Measurements from ENCODE around the gene LCN12. TPM values are rescaled to one million over a fixed set of nuclear protein-coding genes. Genes with fewer than 3 reads are reported as not detected.

Gene LCN12
- total RNA-seq, 1 experiment from 2014 or later = not detected

- POLR2A ChIA-PET (ENCODE audit: low non-redundant PET) = no interaction called here
- intact Hi-C loops (cut with micrococcal nuclease; ENCODE audit: unreplicated experiment) = no loop called here
- Histone ChIP-seq H3K27me3 (replicated peaks; ENCODE audit: insufficient read depth, low read depth, low read length, poor library complexity) (no peaks in the 10 kb centered on the region), H3K36me3 (ENCODE audit: insufficient read depth, low read length, poor library complexity, severe bottlenecking) (no peaks in the 10 kb centered on the region), H3K4me3 (ENCODE audit: low read depth, low read length, poor library complexity, severe bottlenecking) (no peak overlapping the region), H3K27ac (ENCODE audit: low read depth, low read length, poor library complexity, severe bottlenecking) (no peak overlapping the region), H3K9me3 (ENCODE audit: low read depth, low read length, poor library complexity, severe bottlenecking) (no peaks in the 10 kb centered on the region), H3K4me1 (ENCODE audit: insufficient read depth, low read length, poor library complexity, severe bottlenecking) (no peaks in the 10 kb centered on the region)
- no TSS peak for BruUV-seq (replicated peaks)
- DNase-seq (ENCODE audit: low spot score) = no peak
- no peak for TF ChIP-seq EZH2 (IDR thresholded peaks at IDR 0.05; ENCODE audit: borderline replicate concordance, low read depth, low read length, poor library complexity, severe bottlenecking)
- no peak for TF ChIP-seq CTCF (conservative IDR thresholded peaks at IDR 0.05; ENCODE audit: low read depth, low read length)
- CTCF ChIA-PET = no interaction called here
Measured at GRCh38 chr9:136952876-136953770, 1.1 kb downstream of the LCN12 start.

GRCh38 chr9:136953771-136954269, 1.7 kb downstream of the LCN12 start:
- H3K4me1 ChIP-seq (ENCODE audit: insufficient read depth, low read length, poor library complexity, severe bottlenecking) = no peaks in the 10 kb centered on the region
- no peak overlapping the region for H3K4me3 ChIP-seq (ENCODE audit: low read depth, low read length, poor library complexity, severe bottlenecking)
- H3K27me3 ChIP-seq (replicated peaks; ENCODE audit: insufficient read depth, low read depth, low read length, poor library complexity) = no peaks in the 10 kb centered on the region
- no TSS peak for BruUV-seq (replicated peaks)
- no peaks in the 10 kb centered on the region for H3K36me3 ChIP-seq (ENCODE audit: insufficient read depth, low read length, poor library complexity, severe bottlenecking)
- no peak overlapping the region for H3K27ac ChIP-seq (ENCODE audit: low read depth, low read length, poor library complexity, severe bottlenecking)
- no peak for DNase-seq (ENCODE audit: low spot score)
- no peaks in the 10 kb centered on the region for H3K9me3 ChIP-seq (ENCODE audit: low read depth, low read length, poor library complexity, severe bottlenecking)
- intact Hi-C loops (cut with micrococcal nuclease; ENCODE audit: unreplicated experiment) = no loop called here
- ChIA-PET POLR2A (ENCODE audit: low non-redundant PET) (no interaction called here), CTCF (no interaction called here)
- TF ChIP-seq EZH2 (IDR thresholded peaks at IDR 0.05; ENCODE audit: borderline replicate concordance, low read depth, low read length, poor library complexity, severe bottlenecking) = no peak
- no peak for TF ChIP-seq CTCF (conservative IDR thresholded peaks at IDR 0.05; ENCODE audit: low read depth, low read length)

- DNase-seq (ENCODE audit: low spot score) = no peak
Measured at GRCh38 chr9:136954270-136955083, 2.4 kb downstream of the LCN12 start.

More at GRCh38 chr9:136954270-136955083, 2.4 kb downstream of the LCN12 start:
- intact Hi-C loops (cut with micrococcal nuclease; ENCODE audit: unreplicated experiment) = no loop called here
- H3K9me3 ChIP-seq (ENCODE audit: low read depth, low read length, poor library complexity, severe bottlenecking) = no peaks in the 10 kb centered on the region
- TF ChIP-seq EZH2 (IDR thresholded peaks at IDR 0.05; ENCODE audit: borderline replicate concordance, low read depth, low read length, poor library complexity, severe bottlenecking) = no peak
- TF ChIP-seq CTCF (conservative IDR thresholded peaks at IDR 0.05; ENCODE audit: low read depth, low read length) = no peak
- ChIA-PET CTCF (no interaction called here), POLR2A (ENCODE audit: low non-redundant PET) (no interaction called here)
- no peak overlapping the region for H3K4me3 ChIP-seq (ENCODE audit: low read depth, low read length, poor library complexity, severe bottlenecking)
- no peaks in the 10 kb centered on the region for H3K4me1 ChIP-seq (ENCODE audit: insufficient read depth, low read length, poor library complexity, severe bottlenecking)
- no TSS peak for BruUV-seq (replicated peaks)
- no peaks in the 10 kb centered on the region for H3K27me3 ChIP-seq (replicated peaks; ENCODE audit: insufficient read depth, low read depth, low read length, poor library complexity)
- no peak overlapping the region for H3K27ac ChIP-seq (ENCODE audit: low read depth, low read length, poor library complexity, severe bottlenecking)
- H3K36me3 ChIP-seq (ENCODE audit: insufficient read depth, low read length, poor library complexity, severe bottlenecking) = no peaks in the 10 kb centered on the region

Measured in A673 (cell line).